ENCODE data around the gene WNT8A.

The WNT8A gene

DNA sequence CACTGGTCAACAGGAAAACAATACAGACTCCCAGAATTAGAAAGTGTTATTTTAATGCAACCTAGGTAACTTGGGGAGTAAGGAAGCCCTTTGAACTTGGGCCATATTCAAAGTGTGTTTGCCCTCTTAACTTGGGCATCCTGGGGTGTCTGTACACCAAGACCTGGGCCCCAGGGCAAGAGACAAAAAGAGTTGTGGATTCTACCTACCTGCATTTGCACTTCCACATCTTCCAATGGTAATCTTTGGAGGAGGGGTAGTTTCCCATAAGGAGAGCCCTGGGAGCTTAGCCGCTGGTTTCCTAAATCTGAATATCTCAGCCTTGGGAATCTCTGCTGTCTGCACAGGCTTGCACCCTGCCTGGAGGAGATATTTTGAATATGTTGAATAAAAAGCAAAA is 8.5 kb downstream of the WNT8A start:
- no peak for DNase-seq

DNA sequence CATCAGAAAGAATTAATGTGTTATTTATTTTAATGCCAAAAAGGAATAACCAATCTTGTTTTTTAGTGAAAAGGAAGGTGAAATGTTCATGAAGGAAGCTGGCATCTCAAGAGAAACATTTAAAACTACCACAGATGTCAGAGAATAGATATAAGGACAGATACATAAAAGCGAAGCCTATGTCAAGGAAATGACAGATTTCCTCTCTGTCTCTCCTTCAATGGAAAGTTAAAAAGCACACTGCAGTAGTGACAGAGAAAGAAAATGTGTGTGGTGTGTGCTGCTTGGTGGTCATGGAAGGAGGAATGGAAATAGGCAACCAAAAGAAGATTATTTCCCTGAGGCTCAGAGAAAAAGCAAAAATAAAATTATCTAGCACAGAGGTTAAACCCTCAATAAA is 9.2 kb downstream of the WNT8A start:
- DNase-seq = no peak

DNA sequence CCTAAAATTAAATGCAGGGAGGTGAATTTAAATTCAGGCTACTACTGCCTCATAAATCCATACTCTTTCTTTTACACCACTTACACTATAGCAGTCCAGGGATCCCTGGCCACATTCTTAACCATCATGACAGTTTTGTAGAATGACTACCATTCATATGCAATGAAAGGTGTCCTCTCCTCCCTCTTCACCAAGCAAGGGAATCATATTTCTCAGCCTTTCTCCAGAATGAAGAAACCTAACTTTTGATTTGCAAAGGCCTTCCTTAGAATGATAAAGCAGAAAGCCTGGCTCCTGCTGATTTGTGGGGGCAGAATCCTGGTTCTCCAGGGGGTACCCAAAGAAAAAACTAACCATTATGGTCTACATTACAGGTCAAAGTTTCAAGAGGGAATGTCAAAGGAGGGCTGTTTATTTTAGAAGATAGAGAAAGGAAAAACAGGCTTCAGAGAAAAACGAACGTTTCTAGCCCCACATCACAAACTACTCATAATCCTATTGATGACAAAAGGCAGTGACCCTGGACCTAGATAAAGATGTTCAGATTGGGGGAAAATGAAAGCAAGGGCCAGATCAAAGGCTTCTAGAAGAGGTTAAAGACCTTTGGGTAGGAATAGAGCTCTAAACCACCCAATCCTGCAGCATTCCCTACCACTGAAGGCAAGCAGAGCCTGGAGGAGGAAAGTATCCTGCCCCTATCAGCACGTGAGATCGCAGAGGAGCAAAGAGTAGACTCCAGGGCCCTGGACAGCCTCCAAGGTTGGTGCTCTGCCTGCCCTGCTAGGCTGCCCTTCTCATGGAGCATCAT is 11.5 kb downstream of the WNT8A start:
- no peak for DNase-seq

DNA sequence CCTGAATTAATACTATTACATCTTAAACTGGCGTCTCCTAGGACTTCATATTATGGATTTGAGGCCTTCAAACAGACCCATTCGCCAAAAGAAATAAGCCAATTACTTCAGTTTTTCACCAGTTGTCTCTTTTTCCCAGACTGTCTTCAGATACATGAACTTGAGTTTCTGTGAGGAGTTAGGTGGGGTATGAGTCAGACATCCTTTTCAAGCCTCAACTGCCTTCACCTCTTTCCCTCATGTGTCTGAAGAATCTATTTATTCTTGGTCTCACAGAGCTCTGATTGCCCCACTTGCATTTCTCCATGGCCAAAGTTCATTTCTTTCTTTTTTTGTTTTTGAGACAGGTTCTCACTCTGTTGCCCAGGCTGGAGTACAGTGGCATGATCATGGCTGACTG is 12.5 kb downstream of the WNT8A start:
- no peak for DNase-seq

DNA sequence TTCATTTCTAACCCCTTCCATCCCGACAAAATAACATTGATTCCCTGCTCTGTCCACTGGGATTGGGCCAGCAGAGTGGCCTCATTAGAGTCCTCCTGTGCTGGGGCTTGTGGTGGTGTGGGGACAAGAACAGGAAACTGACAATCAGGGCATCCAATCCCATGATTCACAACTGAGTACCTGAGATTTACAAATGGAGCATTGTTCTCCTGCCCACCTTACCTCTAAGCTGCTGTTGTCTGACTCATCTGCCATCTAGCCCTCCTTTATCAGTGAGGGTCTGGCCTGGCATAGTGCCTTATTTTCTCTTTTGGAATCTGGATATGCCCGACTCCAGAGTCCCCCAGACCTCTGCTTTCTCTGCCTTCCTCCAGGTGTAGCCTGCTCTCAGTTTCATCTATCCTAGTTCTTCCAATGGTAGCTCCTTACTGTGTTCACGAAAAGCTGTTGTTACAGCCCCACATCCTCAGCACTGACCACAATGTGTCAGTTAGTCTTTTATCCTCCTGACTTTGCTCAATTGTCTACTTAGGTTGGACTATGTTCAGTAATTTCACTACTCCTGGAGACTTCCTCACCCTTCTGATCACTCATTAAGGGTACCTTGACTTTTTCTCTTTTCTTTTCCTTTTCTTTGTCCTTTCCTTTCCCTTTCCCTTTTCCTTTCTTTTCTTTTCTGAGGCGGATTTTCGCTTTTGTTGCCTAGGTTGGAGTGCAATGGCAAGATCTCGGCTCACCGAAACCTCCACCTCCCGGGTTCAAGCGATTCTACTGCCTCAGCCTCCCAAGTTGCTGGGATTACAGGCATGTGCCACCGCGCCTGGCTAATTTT is 13.4 kb downstream of the WNT8A start:
- no peak for DNase-seq

DNA sequence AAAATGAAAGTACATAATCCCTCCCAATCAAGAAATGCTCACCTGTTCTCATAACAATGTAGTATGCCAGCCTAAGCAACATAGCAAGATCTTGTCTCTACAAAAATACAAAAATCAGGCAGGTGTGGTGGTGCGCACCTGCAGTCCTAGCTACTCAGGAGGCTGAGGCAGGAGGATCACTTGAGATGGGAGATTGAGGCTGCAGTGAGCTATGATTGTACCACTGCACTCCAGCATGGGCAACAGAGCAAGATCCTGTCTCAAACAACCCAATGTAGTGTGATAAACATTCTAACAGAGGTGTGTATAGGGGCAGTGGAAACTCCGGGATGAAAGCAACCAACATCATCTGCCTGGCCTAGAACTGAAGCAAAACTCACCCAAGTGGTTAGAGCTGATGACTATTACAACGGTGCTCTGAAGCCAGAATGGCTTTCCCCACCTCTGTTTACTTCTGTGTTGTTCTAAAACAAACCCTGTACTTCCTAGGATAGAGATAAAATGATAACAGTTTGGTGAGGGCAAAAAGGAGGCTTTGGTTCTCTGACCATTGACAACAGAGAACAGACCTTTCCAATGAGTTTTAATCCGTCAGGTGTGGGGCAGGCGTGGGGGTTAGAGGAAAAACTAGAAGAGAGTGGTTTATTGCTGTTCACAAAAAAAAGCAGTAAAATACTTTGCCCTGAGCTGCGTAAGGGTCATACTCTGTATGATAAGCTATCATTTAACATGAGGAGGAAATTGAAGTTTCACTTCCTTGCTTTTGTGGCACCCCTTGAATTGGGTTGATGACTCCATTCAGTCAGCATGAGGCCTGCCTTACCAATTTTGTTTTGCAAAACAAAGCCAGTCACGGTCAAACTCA is 18.9 kb downstream of the WNT8A start:
- DNase-seq = no peak

DNA sequence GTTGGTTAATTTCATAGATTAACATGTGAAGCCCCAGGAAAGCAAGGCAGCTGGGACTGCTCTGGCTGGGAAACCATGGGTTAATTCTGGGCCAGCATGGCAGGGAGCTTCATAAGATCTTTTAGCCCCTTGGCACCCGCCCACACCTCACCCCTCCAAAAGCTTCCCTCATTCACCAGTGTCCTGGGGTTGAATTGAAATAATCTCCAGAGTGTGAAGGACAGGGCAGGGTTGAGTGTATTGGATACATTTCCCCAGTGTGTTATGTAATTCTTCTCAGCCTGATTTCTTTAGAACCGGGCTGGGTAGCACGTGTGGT is 19.4 kb downstream of the WNT8A start:
- DNase-seq = no peak

DNA sequence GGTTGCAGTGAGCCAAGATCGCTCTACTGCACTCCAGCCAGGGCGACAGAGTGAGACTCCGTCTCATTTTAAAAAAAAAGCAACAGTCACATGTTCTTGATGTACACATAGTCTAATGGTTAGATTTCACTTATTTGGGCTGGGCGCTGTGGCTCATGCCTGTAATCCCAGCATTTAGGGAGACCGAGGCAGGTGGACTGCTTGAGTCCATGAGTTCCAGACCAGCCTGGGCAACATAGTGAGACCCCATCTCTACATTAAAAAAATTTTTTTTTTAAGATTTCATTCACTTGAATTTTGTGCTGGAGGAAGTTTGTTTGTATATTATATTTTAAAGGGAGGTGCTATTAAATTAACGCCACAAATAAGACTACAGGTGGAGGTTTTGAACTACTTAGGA is 21.9 kb downstream of the WNT8A start:
- DNase-seq = no peak

DNA sequence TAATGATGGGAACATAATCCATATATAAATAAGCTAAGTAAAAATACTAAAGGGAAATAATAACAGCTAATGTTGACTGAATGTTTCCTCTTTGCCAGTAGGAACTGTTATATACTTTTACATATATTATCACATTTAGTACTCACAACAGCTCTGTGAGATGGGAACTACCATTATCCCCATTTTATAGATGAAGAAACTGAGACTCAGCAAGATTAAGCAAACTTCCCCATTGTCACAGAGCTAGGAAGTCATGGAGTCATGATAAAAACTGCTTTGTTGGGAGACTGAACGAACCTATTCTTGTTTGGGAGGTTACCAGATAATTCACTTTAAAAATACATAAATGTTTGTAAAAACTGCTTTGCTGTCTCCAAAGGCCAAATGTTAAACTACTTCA is 23.4 kb downstream of the WNT8A start:
- no peak for DNase-seq

DNA sequence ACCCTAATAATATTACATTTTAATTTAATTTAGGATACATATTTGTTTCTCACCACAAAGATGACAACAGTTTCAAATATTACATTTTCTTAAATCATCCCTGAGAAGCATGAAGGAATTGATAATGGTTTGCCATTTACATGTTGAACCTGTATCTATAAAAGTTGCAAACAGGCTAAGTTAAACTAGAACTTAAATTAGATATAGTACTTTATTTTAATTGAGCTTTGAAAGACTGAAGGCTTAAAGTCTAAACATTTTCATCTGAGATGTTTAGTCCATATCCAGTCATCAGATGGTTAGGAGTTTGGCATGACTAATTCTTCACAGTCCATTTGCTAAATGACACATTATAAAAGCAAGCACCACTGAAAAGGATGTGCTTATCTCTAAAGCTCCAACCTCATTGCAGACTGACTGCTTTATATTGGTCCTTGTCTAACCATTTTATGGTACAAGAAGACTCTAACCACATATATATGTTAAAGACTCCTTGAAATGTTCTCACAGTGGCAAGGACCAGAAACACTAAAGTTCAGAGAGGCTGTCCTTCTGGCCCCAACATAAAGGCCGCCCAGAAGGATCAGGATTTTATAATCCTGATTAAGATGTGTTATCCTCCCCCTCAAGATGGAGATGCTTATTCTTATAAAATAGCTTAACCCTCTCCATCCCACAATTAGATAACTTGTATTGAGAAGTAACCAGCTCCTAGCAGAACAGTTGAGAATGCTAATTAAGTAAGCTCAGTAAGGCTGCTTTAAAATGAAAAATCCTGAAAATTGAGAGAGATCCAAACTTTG is 25.8 kb downstream of the WNT8A start:
- no peak for DNase-seq

DNA sequence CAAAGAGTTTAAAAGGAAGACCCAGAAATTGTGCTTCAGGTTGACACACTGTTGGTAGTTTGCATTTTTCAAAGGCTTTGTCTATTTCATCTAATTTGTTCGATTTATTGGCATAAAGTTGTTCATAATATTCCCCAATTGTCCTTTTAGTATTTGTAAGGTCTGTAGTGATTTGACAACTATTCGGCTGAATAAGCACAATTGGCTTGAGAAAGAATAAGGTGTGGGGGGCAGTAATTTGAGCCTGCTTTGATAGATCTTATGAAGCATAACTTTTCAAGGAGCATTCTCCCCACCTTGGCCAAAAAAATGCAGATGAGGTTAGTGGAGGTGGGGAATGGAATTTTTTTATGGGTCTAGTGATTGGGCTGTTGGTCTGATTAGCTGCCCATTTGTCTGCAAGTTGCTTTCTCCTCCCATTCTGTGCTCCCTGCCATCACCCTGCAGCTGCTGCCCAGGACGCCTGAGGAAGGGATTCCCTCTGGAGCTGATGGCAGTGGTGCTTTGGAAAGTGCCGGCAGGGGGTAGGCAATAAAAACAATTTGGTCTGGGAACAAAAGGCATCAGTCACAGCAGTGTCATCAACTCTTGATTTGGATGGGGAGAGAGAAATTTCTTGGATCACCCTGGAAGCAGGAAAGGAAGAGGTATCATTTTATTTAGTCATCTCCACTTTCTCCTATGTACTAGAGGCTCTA is 26.6 kb downstream of the WNT8A start:
- no peak for DNase-seq

DNA sequence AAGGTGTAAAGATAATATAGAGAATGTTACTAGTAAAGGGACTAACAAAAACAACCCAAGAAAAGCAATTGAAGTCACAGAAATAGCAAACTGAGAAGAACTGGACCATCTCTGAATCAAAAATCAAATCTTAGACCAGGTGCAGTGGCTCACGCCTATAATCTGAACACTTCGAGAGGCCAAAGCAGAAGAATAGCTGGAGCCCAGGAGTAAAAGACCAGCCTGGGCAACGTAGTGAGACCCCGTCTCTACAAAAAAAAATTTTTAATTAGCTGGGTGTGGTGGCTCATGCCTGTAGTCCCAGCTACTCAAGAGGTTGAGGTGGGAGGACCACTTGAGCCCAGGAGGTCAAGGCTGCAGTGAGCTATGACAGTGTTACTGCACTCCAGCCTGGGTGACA is 27.3 kb downstream of the WNT8A start:
- DNase-seq = no peak

DNA sequence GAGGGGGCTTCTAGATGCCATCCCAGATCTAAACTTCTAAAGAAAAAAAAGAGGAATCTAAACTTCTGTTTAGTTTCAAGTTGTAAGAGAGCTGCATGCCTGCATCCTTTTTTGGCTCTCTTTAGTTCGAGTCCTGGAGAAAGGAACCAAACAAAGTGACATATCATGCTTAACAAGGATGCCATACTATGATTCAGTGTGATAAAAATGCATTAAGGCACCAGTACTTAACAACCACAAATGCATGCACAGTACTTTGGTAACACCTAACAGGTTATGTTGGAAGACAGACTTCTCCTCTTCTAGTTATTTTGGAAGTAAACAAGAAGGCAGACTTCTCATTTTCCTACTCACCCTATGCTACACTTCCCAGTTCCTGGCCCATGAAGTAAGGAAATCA is 28.1 kb downstream of the WNT8A start:
- no peak for DNase-seq

DNA sequence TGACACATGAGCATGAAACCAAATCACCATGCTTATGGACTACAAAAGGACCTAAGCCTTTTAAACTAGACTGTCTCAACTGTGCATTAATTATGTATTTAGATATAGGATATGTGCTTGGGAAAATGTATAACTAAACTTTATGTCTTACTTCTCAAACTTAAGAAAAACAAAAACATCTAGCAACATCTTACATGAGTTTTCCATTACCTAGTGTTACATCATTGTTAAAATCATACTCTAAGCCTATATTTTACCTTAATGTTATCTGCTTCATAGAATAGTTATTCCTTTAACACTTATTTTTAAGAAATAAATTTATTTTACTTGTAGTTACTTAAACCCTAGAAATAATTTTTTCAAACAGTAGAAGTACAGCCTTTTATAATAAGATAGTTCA is 31.4 kb downstream of the WNT8A start:
- no peak for DNase-seq

DNA sequence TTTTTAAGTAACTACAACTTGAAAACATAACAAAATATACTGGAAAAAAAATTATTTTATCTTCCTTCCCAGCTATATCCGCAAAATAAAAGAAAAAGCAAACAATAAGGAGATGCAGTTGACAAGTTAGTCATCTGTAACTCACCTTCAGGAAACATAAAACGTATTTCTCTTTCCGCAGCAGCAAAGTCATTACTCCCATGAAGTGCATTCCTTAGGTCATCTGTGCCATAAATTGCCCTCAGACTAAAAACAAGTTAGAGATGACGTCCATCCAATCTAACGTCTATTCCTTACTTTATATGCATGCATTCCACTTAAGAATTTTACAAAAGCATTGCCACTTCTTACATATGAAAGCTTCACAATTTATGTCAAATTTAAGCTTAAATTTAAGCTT is 44.5 kb downstream of the WNT8A start:
- DNase-seq = no peak

DNA sequence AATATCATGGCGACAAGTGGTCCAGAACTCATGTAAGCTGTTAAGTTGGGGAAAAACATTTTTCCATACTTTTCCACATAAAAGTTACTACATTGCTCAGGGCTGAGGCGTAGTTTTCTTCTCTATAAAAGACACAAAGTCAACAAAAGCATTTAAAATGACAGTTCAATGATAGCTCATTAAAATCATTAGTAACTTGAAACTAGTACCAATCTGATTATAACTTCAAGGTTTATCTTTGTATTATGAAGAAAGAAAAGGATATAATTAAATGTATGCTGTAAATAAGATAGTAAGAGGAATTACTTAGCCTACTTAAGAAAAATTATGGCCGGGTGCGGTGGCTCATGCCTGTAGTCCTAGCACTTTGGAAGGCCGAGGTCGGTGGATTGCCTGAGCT is 45.5 kb downstream of the WNT8A start:
- DNase-seq = no peak

DNA sequence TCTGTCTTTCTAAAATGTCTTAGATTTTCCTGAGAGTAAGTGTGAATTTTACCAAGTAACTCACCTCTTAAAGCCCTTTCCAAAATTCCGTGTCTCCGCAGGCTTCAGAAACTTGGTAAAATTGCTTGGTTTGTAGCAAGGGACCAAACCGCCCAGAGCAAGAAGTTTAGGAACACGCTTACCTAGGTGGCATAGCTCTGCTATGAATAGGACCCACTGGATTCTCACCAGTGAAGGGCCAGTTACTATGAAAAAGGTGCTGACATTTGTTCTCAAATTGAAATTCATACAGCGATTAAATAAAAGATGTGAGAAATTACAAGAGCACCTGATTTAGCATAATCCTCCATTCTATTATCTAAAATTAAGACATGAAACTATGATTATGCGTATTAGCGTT is 48.7 kb downstream of the WNT8A start:
- DNase-seq = no peak

DNA sequence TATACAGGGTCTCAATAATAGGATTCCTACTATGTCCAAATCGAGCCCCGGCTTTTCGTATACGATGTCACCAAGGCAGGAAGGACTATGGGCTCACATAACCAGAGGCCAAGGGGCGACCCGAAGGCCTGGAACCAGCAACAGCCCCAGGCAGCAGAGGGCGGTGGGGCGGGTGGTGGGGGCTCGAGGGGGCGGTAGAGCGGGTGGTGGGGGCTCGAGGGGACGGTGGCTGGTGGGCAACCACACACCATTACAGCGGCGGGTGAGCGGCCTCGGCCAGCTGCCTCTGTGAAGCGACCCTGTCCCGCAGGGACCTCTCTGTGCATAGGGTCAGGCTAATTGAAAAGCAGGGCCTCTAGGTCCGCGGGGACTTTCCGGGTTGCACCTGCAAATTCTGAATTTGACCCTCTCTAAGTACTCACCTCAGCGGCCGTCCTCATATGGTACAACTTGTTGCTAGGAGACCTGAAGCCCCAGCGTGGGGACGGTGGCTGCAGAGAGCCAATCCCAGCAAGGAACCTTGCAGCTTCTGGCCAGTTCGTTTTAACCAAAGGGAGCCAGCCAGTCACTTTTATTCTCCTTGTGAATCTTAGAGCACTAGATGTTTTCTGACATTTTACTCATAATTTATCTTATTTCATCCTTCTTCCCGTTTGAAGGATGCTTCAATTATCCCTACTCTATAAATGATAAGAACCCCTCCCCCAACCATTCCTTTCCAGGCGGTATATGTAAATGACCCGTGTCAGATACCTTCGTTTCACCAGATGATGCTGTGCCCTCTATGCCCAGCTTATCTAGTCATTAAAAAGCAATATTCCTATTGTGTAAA is 55.3 kb downstream of the WNT8A start, which contains the start of gene NME5:
NME5 (minus strand) TSS at position 480 of the 832 bp plus-strand sequence. CDS start 648 bp downstream, outside the sequence.
- peak; percentile 38 for DNase-seq

DNA sequence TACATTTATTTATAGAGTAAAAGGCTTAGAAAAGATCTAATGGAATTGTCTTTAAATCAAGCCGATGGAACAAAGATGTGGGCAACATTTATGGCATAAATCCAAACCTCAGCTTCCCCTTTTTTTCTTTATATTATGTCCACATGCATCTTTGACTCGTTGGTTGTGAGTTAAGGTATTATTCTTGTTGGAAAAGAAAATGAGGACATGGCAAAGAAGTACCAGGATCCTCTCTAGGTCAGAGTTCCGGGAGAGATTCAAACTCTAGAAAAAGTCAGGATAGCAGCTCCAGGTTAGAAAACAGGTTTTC is 55.9 kb downstream of the WNT8A start:
- no peak for DNase-seq

DNA sequence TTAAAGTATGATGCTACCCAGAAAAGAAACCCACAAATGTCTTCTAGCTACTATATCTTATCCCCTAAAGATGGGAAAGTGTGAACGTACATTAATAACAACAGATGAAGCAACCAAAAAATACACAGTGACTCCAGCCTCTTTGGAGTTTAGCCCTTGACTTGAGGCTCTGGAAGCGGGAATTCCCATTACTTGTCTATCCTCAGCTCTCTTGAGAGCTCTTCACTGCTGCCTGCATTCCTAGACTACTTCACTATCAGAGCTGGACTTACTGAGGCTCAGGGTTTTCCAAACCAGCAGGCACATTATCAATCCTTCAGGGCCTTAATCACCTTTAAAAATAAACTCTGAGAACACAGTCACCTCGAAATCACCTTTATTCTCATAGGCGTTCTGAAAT is 56.4 kb downstream of the WNT8A start:
- no peak for DNase-seq

All from NCI-H510A (cell line).